Left lung (tissue), 10 donors: ENCODE measurements around the gene TRIP6. TPM values are rescaled to one million over a fixed set of nuclear protein-coding genes. Genes with fewer than 3 reads are reported as not detected.
"Not testable (repeated sequence)": the region's sequence is repeated elsewhere in the genome, so short reads cannot be mapped to it uniquely, and the experiment has no call there.

Experiments
- ATAC-seq: fragments of 200-7000 bp; cut with Tn5 transposase; one replicate; pipeline ENCODE4 v1.9.1; 2020; ENCODE audit warnings: moderate library complexity
- DNase-seq, 4 donors: peaks; one replicate each; pipeline ENCODE4 v3.0.0-alpha.2; 2013 to 2020
- H3K27ac ChIP-seq, 2 donors: fragments of 200-600 bp; sonication (generic) in 1 of 2; one replicate each; pipeline versions ENCODE4 v1.5.0 to v1.8.0; 2020 to 2021
- H3K27me3 ChIP-seq, 2 donors: fragments of 200-600 bp; sonication (generic) in 1 of 2; one replicate each; pipeline versions ENCODE4 v1.5.0 to v1.8.0; 2020 to 2021
- H3K36me3 ChIP-seq, 2 donors: fragments of 200-600 bp; sonication (generic) in 1 of 2; one replicate each; pipeline versions ENCODE4 v1.5.0 to v1.8.0; 2020 to 2021
- H3K4me1 ChIP-seq, 2 donors: fragments of 200-600 bp; one replicate each; pipeline ENCODE4 v1.8.0; 2021
- H3K4me3 ChIP-seq, 2 donors: fragments of 200-600 bp; sonication (generic) in 1 of 2; one replicate each; pipeline versions ENCODE4 v1.5.0 to v1.8.0; 2020 to 2021; ENCODE audit warnings: mild to moderate bottlenecking in 1 of 2
- H3K9me3 ChIP-seq, 2 donors: fragments of 200-600 bp; sonication (generic) in 1 of 2; one replicate each; pipeline versions ENCODE4 v1.5.0 to v1.8.0; 2020 to 2021
- intact Hi-C, 2 donors: fragments of 100-400 bp; cut with DNase I; formaldehyde crosslinking; loops; one replicate each; pipeline versions ENCODE4 v1.11.2 to v1.14.2; 2022
- microRNA-seq, 2 donors: library from miRNA; unstranded; fragments of <30 nt; microRNA quantifications; one replicate each; pipeline ENCODE4, GENCODE V29; 2019
- polyA plus RNA-seq, 6 donors: library from polyadenylated mRNA; unstranded; fragments of 120-200 nt; gene quantifications; one replicate each; pipeline ENCODE4 v1.2.1, GENCODE V29; 2013; ENCODE audit not compliant: insufficient read length in 6 of 6
- total RNA-seq, 2 donors: library from RNA; stranded (reverse); fragmentation: NEBNext Ultra II Directional; extraction: Animal tissue kit (Norgen Biotek cat#: 25700); gene quantifications; one replicate each; pipeline ENCODE4 v1.2.1, GENCODE V29; 2021
- TF ChIP-seq, protein P1 (sequence below), 2 donors: fragments of 200-600 bp; sonication (generic) in 1 of 2; IDR thresholded peaks; one replicate each; pipeline versions ENCODE4 v1.5.0 to v1.8.0; 2021; ENCODE audit warnings: antibody characterized with exemption in 2 of 2
- donor health status: DM: no; HTN: yes; CAD: no.
- donor health status: DM: no; HTN: no; CAD: no.

Gene TRIP6
- total and polyA plus RNA-seq, 8 donors = 61.5 to 96.6 (median 76.2) TPM

DNA sequence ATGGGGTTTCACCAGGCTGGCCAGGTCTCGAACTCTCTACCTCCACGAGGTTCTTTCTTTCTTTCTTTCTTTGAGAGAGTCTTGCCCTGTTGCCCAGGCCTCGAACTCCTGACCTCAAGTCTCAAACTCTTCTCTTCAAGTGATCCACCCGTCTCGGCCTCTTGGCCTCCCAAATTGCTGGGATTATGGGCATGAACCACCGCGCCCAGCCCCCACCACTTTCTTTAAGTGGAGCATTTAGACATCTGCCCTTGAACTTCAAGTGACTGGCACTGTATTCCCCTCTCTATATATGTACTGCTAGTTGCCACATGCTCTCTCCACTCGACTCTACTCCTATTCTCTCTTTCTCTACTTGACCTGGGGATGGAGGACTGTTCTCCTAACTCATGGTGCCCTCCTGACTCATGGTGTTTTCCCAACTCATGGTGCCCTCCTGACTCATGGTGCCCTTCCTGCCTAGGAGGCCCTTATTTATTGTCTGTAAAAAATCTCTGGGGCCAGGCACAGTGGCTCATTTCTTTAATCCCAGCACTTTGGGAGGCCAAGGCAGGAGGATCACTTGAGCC is 47.8 kb downstream of the TRIP6 start:
- Histone ChIP-seq H3K4me3 (no peak overlapping the region), H3K4me1 (peaks cover 0 to 3% of the 10 kb centered on the region in 2 donors), H3K27me3 (peaks cover 0 to 12% of the 10 kb centered on the region in 2 donors), H3K36me3 (no peaks in the 10 kb centered on the region), H3K9me3 (no peaks in the 10 kb centered on the region), H3K27ac (no peak overlapping the region)
- peak; percentile 61 for ATAC-seq
- intact Hi-C loops = no loop called here
- TF ChIP-seq, protein P1, sequence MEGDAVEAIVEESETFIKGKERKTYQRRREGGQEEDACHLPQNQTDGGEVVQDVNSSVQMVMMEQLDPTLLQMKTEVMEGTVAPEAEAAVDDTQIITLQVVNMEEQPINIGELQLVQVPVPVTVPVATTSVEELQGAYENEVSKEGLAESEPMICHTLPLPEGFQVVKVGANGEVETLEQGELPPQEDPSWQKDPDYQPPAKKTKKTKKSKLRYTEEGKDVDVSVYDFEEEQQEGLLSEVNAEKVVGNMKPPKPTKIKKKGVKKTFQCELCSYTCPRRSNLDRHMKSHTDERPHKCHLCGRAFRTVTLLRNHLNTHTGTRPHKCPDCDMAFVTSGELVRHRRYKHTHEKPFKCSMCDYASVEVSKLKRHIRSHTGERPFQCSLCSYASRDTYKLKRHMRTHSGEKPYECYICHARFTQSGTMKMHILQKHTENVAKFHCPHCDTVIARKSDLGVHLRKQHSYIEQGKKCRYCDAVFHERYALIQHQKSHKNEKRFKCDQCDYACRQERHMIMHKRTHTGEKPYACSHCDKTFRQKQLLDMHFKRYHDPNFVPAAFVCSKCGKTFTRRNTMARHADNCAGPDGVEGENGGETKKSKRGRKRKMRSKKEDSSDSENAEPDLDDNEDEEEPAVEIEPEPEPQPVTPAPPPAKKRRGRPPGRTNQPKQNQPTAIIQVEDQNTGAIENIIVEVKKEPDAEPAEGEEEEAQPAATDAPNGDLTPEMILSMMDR (IDR thresholded peaks at IDR 0.05) = no peak
- peak in 1 of 4 donors; percentile 44 for DNase-seq

DNA sequence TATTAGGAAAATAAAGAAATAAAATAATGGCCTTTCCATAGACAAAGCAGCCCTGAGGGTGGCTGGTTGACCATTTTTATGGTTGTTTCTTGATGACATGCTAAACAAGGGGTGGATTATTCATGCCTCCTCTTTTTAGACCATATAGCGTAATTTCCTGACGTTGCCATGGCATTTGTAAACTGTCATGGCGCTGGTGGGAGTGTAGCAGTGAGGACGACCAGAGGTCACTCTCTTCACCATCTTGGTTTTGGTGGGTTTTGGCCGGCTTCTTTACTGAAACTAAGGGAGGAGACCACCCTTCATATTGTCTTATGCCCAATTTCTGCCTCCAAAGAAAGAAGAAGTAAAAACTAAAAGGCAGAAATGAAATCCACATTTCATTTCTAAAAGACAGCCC is 52.1 kb downstream of the TRIP6 start:
- H3K27ac ChIP-seq, H3K4me1 ChIP-seq, DNase-seq, H3K4me3 ChIP-seq, intact Hi-C loops, ATAC-seq, H3K36me3 ChIP-seq, H3K27me3 ChIP-seq, H3K9me3 ChIP-seq: not testable (repeated sequence)

DNA sequence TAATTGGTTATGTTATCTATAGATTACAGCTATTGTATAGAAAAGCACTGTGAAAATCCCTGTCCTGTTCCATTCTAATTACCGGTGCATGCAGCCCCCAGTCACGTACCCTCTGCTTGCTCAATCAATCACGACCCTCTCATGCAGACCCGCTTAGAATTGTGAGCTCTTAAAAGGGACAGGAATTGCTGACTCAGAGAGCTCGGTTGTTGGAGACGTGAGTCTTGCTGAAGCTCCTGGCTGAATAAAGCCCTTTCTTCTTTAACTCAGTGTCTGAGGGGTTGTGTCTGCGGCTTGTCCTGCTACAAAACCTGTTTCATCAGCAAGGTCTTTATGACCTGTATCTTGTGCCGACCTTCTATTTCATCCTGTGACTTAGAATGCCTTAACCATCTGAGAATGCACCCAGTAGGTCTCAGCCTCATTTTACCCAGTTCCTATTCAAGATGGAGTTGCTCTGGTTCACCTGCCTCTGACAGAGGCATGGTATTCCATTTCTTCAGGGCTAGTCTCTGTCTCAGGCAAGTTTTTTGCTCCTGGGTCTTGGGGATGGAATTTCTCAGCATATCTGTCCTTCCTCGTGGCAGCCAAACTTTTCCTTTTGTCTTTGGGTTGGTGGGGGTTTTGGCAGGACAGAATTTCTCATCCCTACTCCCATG is 52.7 kb downstream of the TRIP6 start:
- H3K27me3 ChIP-seq, H3K36me3 ChIP-seq, intact Hi-C loops, H3K4me3 ChIP-seq, H3K4me1 ChIP-seq, H3K27ac ChIP-seq, DNase-seq, H3K9me3 ChIP-seq, ATAC-seq: not testable (repeated sequence)

DNA sequence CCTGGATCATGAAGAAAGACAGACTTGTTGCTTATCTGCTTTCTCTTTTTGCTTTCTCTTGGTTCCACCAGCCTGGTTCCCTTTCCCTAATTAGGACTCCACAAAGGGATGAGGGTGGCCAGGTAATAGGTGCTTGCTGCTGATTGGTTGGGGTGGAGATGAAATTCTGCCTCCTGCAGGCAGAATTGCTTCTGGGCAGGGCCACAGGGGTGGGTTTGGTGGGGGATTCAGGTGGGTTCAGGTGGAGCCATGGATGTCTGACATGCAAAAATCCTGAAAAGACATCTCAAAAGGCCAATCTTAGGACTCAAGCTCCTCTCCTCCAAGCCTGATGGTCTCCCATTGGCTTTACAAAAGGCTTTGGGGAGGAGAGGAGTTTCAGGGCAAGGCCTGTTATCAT is 53.9 kb downstream of the TRIP6 start:
- ATAC-seq = no peak
- TF ChIP-seq, protein P1 (IDR thresholded peaks at IDR 0.05) = no peak
- H3K9me3 ChIP-seq = no peaks in the 10 kb centered on the region
- no peaks in the 10 kb centered on the region for H3K36me3 ChIP-seq
- H3K27ac ChIP-seq = no peak overlapping the region
- peaks cover 0 to 6% of the 10 kb centered on the region in 2 donors for H3K27me3 ChIP-seq
- H3K4me1 ChIP-seq = no peaks in the 10 kb centered on the region
- intact Hi-C loops = no loop called here
- DNase-seq = no peak
- no peak overlapping the region for H3K4me3 ChIP-seq

Small RNA genes lying within 50 kb of the gene (microRNA-seq; reads per million reads assigned to microRNA genes)
- gene MIR6875 = 0.34 to 0.68 reads per million in 2 donors

Other genes with a start within 250 kb of the TRIP6 start
- 1 to 10 TPM in 1 of 2 donors, under 1 TPM in 1; 0.67 to 1.8 TPM for gene TFR2, start 225.8 kb upstream of the TRIP6 start, total RNA-seq
- gene TFR2, start 225.8 kb upstream of the TRIP6 start, polyA plus RNA-seq = 1 to 10 TPM in 4 of 6 donors, under 1 TPM in 2; 0.96 to 2.6 (median 1.2) TPM
- gene ACTL6B, start 210.9 kb upstream of the TRIP6 start, total RNA-seq = not detected
- under 1 TPM in 2 of 6 donors, not detected in 4; 0.17 to 0.20 TPM for gene ACTL6B, start 210.9 kb upstream of the TRIP6 start, polyA plus RNA-seq
- 100 to 1,000 TPM; 214 to 273 TPM for gene GNB2, start 193.6 kb upstream of the TRIP6 start, total RNA-seq
- gene GNB2, start 193.6 kb upstream of the TRIP6 start, polyA plus RNA-seq = 100 to 1,000 TPM; 151 to 220 (median 192) TPM
- gene GIGYF1, start 173.1 kb upstream of the TRIP6 start, total RNA-seq = 10 to 100 TPM; 28.3 to 33.0 TPM
- 10 to 100 TPM; 35.3 to 57.7 (median 42.1) TPM for gene GIGYF1, start 173.1 kb upstream of the TRIP6 start, polyA plus RNA-seq
- gene POP7, start 161.3 kb upstream of the TRIP6 start, total RNA-seq = 10 to 100 TPM; 22.4 to 29.7 TPM
- 10 to 100 TPM; 15.8 to 23.8 (median 20.2) TPM for gene POP7, start 161.3 kb upstream of the TRIP6 start, polyA plus RNA-seq
- not detected for gene EPO, start 146.9 kb upstream of the TRIP6 start, total RNA-seq
- under 1 TPM in 3 of 6 donors, not detected in 3; 0.20 to 0.34 (median 0.28) TPM for gene EPO, start 146.9 kb upstream of the TRIP6 start, polyA plus RNA-seq
- not detected for gene ZAN, start 133.8 kb upstream of the TRIP6 start, total RNA-seq
- gene ZAN, start 133.8 kb upstream of the TRIP6 start, polyA plus RNA-seq = not detected
- gene EPHB4, start 39.9 kb upstream of the TRIP6 start, total RNA-seq = 10 to 100 TPM; 72.9 to 79.1 TPM
- 100 to 1,000 TPM in 4 of 6 donors, 10 to 100 TPM in 2; 91.6 to 123 (median 104) TPM for gene EPHB4, start 39.9 kb upstream of the TRIP6 start, polyA plus RNA-seq
- gene SLC12A9, start 14.7 kb upstream of the TRIP6 start, total RNA-seq = 10 to 100 TPM; 35.7 to 49.9 TPM
- gene SLC12A9, start 14.7 kb upstream of the TRIP6 start, polyA plus RNA-seq = 10 to 100 TPM; 32.2 to 53.7 (median 40.8) TPM
- gene SRRT, start 7.7 kb downstream of the TRIP6 start, total RNA-seq = 100 to 1,000 TPM in 1 of 2 donors, 10 to 100 TPM in 1; 91.4 to 119 TPM
- gene SRRT, start 7.7 kb downstream of the TRIP6 start, polyA plus RNA-seq = 100 to 1,000 TPM; 155 to 232 (median 177) TPM
- gene UFSP1, start 22.3 kb downstream of the TRIP6 start, total RNA-seq = 1 to 10 TPM; 1.8 to 4.4 TPM
- 1 to 10 TPM in 4 of 6 donors, under 1 TPM in 2; 0.87 to 2.1 (median 1.6) TPM for gene UFSP1, start 22.3 kb downstream of the TRIP6 start, polyA plus RNA-seq
- 1 to 10 TPM; 2.4 to 3.3 TPM for gene ACHE, start 28.5 kb downstream of the TRIP6 start, total RNA-seq
- 1 to 10 TPM; 1.6 to 4.5 (median 2.7) TPM for gene ACHE, start 28.5 kb downstream of the TRIP6 start, polyA plus RNA-seq
- gene MUC3A, start 82.1 kb downstream of the TRIP6 start, total RNA-seq = 1 to 10 TPM; 2.9 to 3.6 TPM
- under 1 TPM; 0.37 to 0.67 (median 0.58) TPM for gene MUC3A, start 82.1 kb downstream of the TRIP6 start, polyA plus RNA-seq
- 1 to 10 TPM in 1 of 2 donors, under 1 TPM in 1; 0.44 to 1.7 TPM for gene MUC12, start 102.2 kb downstream of the TRIP6 start, total RNA-seq
- gene MUC12, start 102.2 kb downstream of the TRIP6 start, polyA plus RNA-seq = 1 to 10 TPM in 3 of 6 donors, under 1 TPM in 3; 0.45 to 2.0 (median 1.2) TPM
- gene MUC17, start 152.7 kb downstream of the TRIP6 start, total RNA-seq = under 1 TPM in 1 of 2 donors, not detected in 1; 0.05 TPM
- gene MUC17, start 152.7 kb downstream of the TRIP6 start, polyA plus RNA-seq = under 1 TPM in 1 of 6 donors, not detected in 5; 0.46 TPM
- gene TRIM56, start 218.1 kb downstream of the TRIP6 start, total RNA-seq = 10 to 100 TPM; 42.8 to 55.6 TPM
- 10 to 100 TPM; 23.4 to 29.2 (median 25.8) TPM for gene TRIM56, start 218.1 kb downstream of the TRIP6 start, polyA plus RNA-seq